Endodermal cell (in vitro differentiated cells): Measurements from ENCODE around the gene GPR63. TPM values are rescaled to one million over a fixed set of nuclear protein-coding genes. Genes with fewer than 3 reads are reported as not detected.

Source experiments
- DNase-seq: peaks from one replicate; pipeline ENCODE4 v3.0.0-alpha.2; 2017
- H3K27ac ChIP-seq: 2 replicates; pipeline ENCODE4 v1.5.1; 2013; ENCODE audit warnings: mild to moderate bottlenecking, low read depth, low read length, moderate library complexity
- H3K27me3 ChIP-seq: 2 replicates; pipeline ENCODE4 v1.6.1; 2013; ENCODE audit warnings: mild to moderate bottlenecking, low read length, moderate library complexity; ENCODE audit not compliant: insufficient read depth, control insufficient read depth, poor library complexity, severe bottlenecking
- H3K36me3 ChIP-seq: 2 replicates; pipeline ENCODE4 v1.7.0; 2013; ENCODE audit warnings: mild to moderate bottlenecking, low read length, moderate library complexity; ENCODE audit not compliant: control insufficient read depth, insufficient read depth
- H3K4me1 ChIP-seq: one replicate; pipeline ENCODE4 v1.7.0; 2013; ENCODE audit warnings: low read length; ENCODE audit not compliant: control insufficient read depth, insufficient read depth
- H3K4me3 ChIP-seq: 2 replicates; pipeline ENCODE4 v1.5.1; 2013; ENCODE audit warnings: mild to moderate bottlenecking, low read length, moderate library complexity
- H3K9ac ChIP-seq: 2 replicates; pipeline ENCODE4 v1.6.1; 2013; ENCODE audit warnings: mild to moderate bottlenecking, low read length, moderate library complexity; ENCODE audit not compliant: poor library complexity, severe bottlenecking; ENCODE audit errors: extremely low read depth
- H3K9me3 ChIP-seq: 2 replicates; pipeline ENCODE4 v1.6.1; 2013; ENCODE audit warnings: mild to moderate bottlenecking, low read length, moderate library complexity; ENCODE audit not compliant: control insufficient read depth
- H3K27ac Mint-ChIP-seq: 2 replicates; pipeline ENCODE4 v1.8.0; 2020; ENCODE audit warnings: mixed read lengths
- H3K27me3 Mint-ChIP-seq: 2 replicates; pipeline ENCODE4 v1.8.0; 2021; ENCODE audit warnings: mild to moderate bottlenecking, mixed read lengths; ENCODE audit not compliant: insufficient read depth
- H3K36me3 Mint-ChIP-seq: 2 replicates; pipeline ENCODE4 v1.8.0; 2020; ENCODE audit warnings: low read depth, mixed read lengths
- H3K4me1 Mint-ChIP-seq: 2 replicates; pipeline ENCODE4 v1.8.0; 2020; ENCODE audit warnings: mixed read lengths
- H3K4me3 Mint-ChIP-seq: 2 replicates; pipeline ENCODE4 v1.8.0; 2020; ENCODE audit warnings: mild to moderate bottlenecking, moderate library complexity, mixed read lengths
- H3K9me3 Mint-ChIP-seq: 2 replicates; pipeline ENCODE4 v1.8.0; 2020; ENCODE audit warnings: mild to moderate bottlenecking, mixed read lengths
- WGBS, 2 experiments: methylation state at CpG; one replicate each; pipeline versions ENCODE4 v1.1.5 to v1.1.7; 2013; ENCODE audit warnings: missing lambda C conversion rate in 2 of 2, mixed read lengths in 1 of 2; ENCODE audit not compliant: insufficient coverage in 1 of 2, insufficient read length in 1 of 2; 5-methylcytosine and 5-hydroxymethylcytosine counted together
- total RNA-seq, 2 donors: library from RNA; stranded (reverse); fragmentation: NEBNext Ultra II Directional in 1 of 2; extraction: Animal tissue kit (Norgen Biotek cat#: 25700) in 1 of 2; gene quantifications; 2 replicates in 1 of 2; 3 replicates in 1 of 2; pipeline ENCODE4 v1.2.1, GENCODE V29; 2021
- TF ChIP-seq, protein P1 (sequence below): fragments of 200-600 bp; sonication (generic); conservative IDR thresholded peaks from 2 replicates; pipeline ENCODE4 v1.5.0; 2021; ENCODE audit warnings: antibody characterized with exemption, mild to moderate bottlenecking

The GPR63 gene
- total RNA-seq, 2 donors from 2014 or later, result 4.8 to 8.5 TPM

DNA sequence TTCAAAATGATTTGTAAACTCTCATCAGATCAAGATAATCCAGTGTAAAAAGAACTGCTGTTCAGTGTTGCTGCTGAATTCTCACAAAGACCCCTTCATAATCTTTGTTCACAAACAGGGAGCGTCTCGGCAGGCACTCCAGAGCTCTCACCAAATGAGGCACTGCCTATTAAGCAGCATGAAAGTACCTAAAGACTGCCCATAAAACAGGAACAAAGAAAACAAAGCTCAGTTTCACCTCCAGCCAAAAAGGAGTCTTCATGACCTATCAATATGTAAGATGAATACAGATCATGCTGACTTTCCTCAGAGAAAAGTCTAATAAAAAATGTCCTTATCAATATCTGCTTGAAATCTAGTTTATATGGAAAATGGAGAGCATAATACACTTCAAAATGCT, 41.8 kb downstream of the GPR63 start:
- H3K27me3 Mint-ChIP-seq, result no peaks in the 10 kb centered on the region
- no peak for DNase-seq
- 93 to 100% methylated on average over 2 of the region's 2 CpGs for WGBS, 2 experiments
- Histone ChIP-seq H3K4me3 (no peak overlapping the region), H3K36me3 (peaks cover 4% of the 10 kb centered on the region), H3K27ac (peak overlapping the region; percentile 37), H3K9me3 (no peaks in the 10 kb centered on the region), H3K27me3 (no peaks in the 10 kb centered on the region), H3K4me1 (peaks cover 10% of the 10 kb centered on the region), H3K9ac (no peak overlapping the region)
- H3K9me3 Mint-ChIP-seq, result no peaks in the 10 kb centered on the region
- peak overlapping the region; percentile 3 for H3K27ac Mint-ChIP-seq
- H3K4me1 Mint-ChIP-seq, result peaks cover 7% of the 10 kb centered on the region
- no peak overlapping the region for H3K4me3 Mint-ChIP-seq
- peaks cover 7% of the 10 kb centered on the region for H3K36me3 Mint-ChIP-seq
- TF ChIP-seq, protein P1, sequence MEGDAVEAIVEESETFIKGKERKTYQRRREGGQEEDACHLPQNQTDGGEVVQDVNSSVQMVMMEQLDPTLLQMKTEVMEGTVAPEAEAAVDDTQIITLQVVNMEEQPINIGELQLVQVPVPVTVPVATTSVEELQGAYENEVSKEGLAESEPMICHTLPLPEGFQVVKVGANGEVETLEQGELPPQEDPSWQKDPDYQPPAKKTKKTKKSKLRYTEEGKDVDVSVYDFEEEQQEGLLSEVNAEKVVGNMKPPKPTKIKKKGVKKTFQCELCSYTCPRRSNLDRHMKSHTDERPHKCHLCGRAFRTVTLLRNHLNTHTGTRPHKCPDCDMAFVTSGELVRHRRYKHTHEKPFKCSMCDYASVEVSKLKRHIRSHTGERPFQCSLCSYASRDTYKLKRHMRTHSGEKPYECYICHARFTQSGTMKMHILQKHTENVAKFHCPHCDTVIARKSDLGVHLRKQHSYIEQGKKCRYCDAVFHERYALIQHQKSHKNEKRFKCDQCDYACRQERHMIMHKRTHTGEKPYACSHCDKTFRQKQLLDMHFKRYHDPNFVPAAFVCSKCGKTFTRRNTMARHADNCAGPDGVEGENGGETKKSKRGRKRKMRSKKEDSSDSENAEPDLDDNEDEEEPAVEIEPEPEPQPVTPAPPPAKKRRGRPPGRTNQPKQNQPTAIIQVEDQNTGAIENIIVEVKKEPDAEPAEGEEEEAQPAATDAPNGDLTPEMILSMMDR, result no peak

DNA sequence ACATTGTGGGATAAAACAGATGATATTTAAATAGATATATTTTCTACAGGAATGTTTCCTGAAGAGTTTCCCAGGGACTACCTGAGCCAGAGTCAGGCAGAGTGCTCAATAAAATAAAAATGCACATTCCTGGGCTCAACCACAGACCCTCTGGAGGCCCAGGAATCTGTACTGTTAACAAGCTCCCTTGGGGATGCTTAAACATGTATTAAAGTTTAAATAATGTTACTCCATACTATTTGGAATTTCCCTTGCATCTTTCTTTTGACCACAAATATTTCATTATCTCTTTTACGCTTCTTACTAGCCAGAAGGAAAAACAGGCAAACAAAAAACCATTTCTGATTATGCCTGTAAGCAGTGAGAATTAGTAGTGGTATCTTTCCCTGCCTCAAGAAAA, 42.3 kb downstream of the GPR63 start:
- peak overlapping the region; percentile 37 for H3K27ac ChIP-seq
- no peaks in the 10 kb centered on the region for H3K9me3 Mint-ChIP-seq
- no peak overlapping the region for H3K4me3 ChIP-seq
- H3K27ac Mint-ChIP-seq, result no peak overlapping the region
- H3K4me1 Mint-ChIP-seq, result peaks cover 7% of the 10 kb centered on the region
- H3K4me3 Mint-ChIP-seq, result no peak overlapping the region
- peaks cover 7% of the 10 kb centered on the region for H3K36me3 Mint-ChIP-seq
- H3K9me3 ChIP-seq, result no peaks in the 10 kb centered on the region
- H3K9ac ChIP-seq, result no peak overlapping the region
- no peaks in the 10 kb centered on the region for H3K27me3 ChIP-seq
- peaks cover 10% of the 10 kb centered on the region for H3K4me1 ChIP-seq
- H3K27me3 Mint-ChIP-seq, result no peaks in the 10 kb centered on the region
- 100% methylated on average over 1 of the region's 1 CpG; no CpG with 5 or more reads in 1 of the 2 experiments for WGBS, 2 experiments
- TF ChIP-seq, protein P1, result no peak
- peaks cover 4% of the 10 kb centered on the region for H3K36me3 ChIP-seq
- no peak for DNase-seq

DNA sequence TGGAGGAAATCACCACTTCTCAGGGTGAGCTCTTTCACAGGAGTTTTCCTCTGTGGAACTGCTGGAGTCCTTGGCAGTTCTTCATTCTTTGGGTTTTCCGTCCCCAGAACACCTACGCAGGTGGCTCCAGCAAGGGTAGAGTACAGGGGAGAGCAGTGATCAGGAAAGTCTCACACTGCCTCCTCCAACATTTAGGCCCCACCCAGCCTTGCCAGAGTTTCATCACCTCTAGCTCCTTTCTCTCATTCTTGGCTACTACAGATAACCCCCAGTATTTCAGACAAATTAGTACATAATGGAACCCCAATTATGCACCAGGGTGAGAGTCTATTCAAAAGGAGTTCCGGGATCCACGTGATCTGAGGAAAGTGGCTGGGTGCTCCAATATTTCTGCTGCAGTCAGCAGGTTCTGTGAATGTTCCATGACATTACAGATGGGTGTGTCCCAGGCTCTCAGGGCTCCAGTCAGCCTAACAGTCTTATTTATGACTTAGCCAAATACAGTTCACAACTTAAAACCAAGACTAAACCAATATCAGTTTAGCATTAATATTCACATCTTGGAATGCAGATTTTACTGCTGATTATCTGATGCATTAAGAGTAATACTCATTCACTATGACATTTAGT, 44.6 kb downstream of the GPR63 start:
- Mint-ChIP-seq H3K4me1 (peaks cover 6% of the 10 kb centered on the region), H3K4me3 (no peak overlapping the region), H3K27ac (no peak overlapping the region), H3K36me3 (peaks cover 2% of the 10 kb centered on the region), H3K27me3 (no peaks in the 10 kb centered on the region), H3K9me3 (no peaks in the 10 kb centered on the region)
- Histone ChIP-seq H3K27me3 (no peaks in the 10 kb centered on the region), H3K27ac (no peak overlapping the region), H3K9ac (no peak overlapping the region), H3K4me1 (peaks cover 3% of the 10 kb centered on the region), H3K9me3 (no peaks in the 10 kb centered on the region), H3K4me3 (no peak overlapping the region), H3K36me3 (no peaks in the 10 kb centered on the region)
- TF ChIP-seq, protein P1, result no peak
- 95 to 97% methylated on average over 4 of the region's 4 CpGs for WGBS, 2 experiments
- no peak for DNase-seq
